ENCODE results near the gene NOXA1.

GRCh38 chr9:137456061-137456863 is 33.1 kb downstream of the NOXA1 start:
- TF ChIP-seq CTCF (conservative IDR thresholded peaks at IDR 0.05 in 1 of 2, IDR thresholded peaks at IDR 0.05 in 1 of 2; ENCODE audit: low read depth in 1 of 2, low read length in 2 of 2) (no peak), EZH2 (IDR thresholded peaks at IDR 0.05; ENCODE audit: low read length, missing control alignments) (no peak)

All from fibroblast of lung (primary cell).